Measurements from ENCODE around the gene TFE3. TPM values are rescaled to one million over a fixed set of nuclear protein-coding genes. Genes with fewer than 3 reads are reported as not detected.

TFE3 gene
- 18.5 TPM for total RNA-seq
- long read RNA-seq, transcript TFE3-201 (10 exons, 3,415 nt) = major isoform, 15 of 36 reads
- long read RNA-seq, partial matches to known transcripts = 9 of 36 reads
- long read RNA-seq, other reads (novel, unspliced or antisense) = 8 of 36 reads

GRCh38 chrX:49043220-49043986, at the start of gene TFE3:
Gene TFE3 (minus strand): TSS chrX:49043357. CDS start chrX:49043226, 131 bp downstream.
- peak; percentile 93 for ATAC-seq
- peak; percentile 98 for DNase-seq
- intact Hi-C loops (cut with micrococcal nuclease) = no loop called here

- DNase-seq = no peak
- intact Hi-C loops (cut with micrococcal nuclease) = no loop called here
- no peak for ATAC-seq
These were observed 46.4 kb upstream of the TFE3 start for GRCh38 chrX:49089553-49089952.

- DNase-seq (no peak), ATAC-seq (no peak)
- intact Hi-C loops (cut with micrococcal nuclease) = no loop called here
These were observed 39.2 kb upstream of the TFE3 start for GRCh38 chrX:49082271-49082871.

- intact Hi-C loops (cut with micrococcal nuclease) = no loop called here
- DNase-seq = peak; percentile 81
- ATAC-seq = peak; percentile 90
These were observed 36.6 kb upstream of the TFE3 start, which contains the start of gene WDR45 for GRCh38 chrX:49079489-49080428. Gene WDR45 (minus strand): TSS chrX:49079887. CDS start chrX:49078095, 1,792 bp downstream.

- ATAC-seq = no peak
- intact Hi-C loops (cut with micrococcal nuclease) = no loop called here
- DNase-seq = no peak
These were observed 34.8 kb upstream of the TFE3 start for GRCh38 chrX:49077941-49078340.

- ATAC-seq (no peak), DNase-seq (no peak)
- intact Hi-C loops (cut with micrococcal nuclease) = no loop called here
These were observed 32.2 kb upstream of the TFE3 start for GRCh38 chrX:49075347-49075746.

- peak; percentile 90 for ATAC-seq
- peak; percentile 94 for DNase-seq
- intact Hi-C loops (cut with micrococcal nuclease) = no loop called here
These were observed 30.7 kb upstream of the TFE3 start, which contains the start of gene PRAF2 for GRCh38 chrX:49073601-49074575. Gene PRAF2 (minus strand): TSS chrX:49074002. CDS start chrX:49073987, 15 bp downstream.

GRCh38 chrX:49072712-49073095, 29.5 kb upstream of the TFE3 start:
- DNase-seq (no peak), ATAC-seq (no peak)
- intact Hi-C loops (cut with micrococcal nuclease) = no loop called here

GRCh38 chrX:49071877-49072711, 28.9 kb upstream of the TFE3 start:
- intact Hi-C loops (cut with micrococcal nuclease) = no loop called here
- DNase-seq (peak; percentile 84), ATAC-seq (peak; percentile 76)

- no peak for DNase-seq
- ATAC-seq = no peak
- intact Hi-C loops (cut with micrococcal nuclease) = no loop called here
These were observed 27.8 kb upstream of the TFE3 start for GRCh38 chrX:49070988-49071387.

GRCh38 chrX:49069038-49069437, 25.9 kb upstream of the TFE3 start:
- DNase-seq = no peak
- no peak for ATAC-seq
- intact Hi-C loops (cut with micrococcal nuclease) = no loop called here

GRCh38 chrX:49067285-49068120, 24.3 kb upstream of the TFE3 start:
- DNase-seq = no peak
- ATAC-seq = no peak
- intact Hi-C loops (cut with micrococcal nuclease) = no loop called here

GRCh38 chrX:49066690-49067089, 23.5 kb upstream of the TFE3 start:
- intact Hi-C loops (cut with micrococcal nuclease) = no loop called here
- DNase-seq = no peak
- ATAC-seq = no peak

- ATAC-seq = no peak
- no peak for DNase-seq
- intact Hi-C loops (cut with micrococcal nuclease) = no loop called here
These were observed 23.1 kb upstream of the TFE3 start for GRCh38 chrX:49066278-49066677.

GRCh38 chrX:49064735-49065134, 21.6 kb upstream of the TFE3 start:
- ATAC-seq = no peak
- DNase-seq = no peak
- intact Hi-C loops (cut with micrococcal nuclease) = no loop called here

GRCh38 chrX:49064303-49064702, 21.1 kb upstream of the TFE3 start:
- intact Hi-C loops (cut with micrococcal nuclease) = no loop called here
- no peak for DNase-seq
- ATAC-seq = no peak

GRCh38 chrX:49063715-49064114, 20.6 kb upstream of the TFE3 start:
- no peak for ATAC-seq
- intact Hi-C loops (cut with micrococcal nuclease) = no loop called here

More at GRCh38 chrX:49063715-49064114, 20.6 kb upstream of the TFE3 start:
- DNase-seq = no peak
